IMR-90 (cell line): ENCODE measurements around the gene OOSP3. TPM values are rescaled to one million over a fixed set of nuclear protein-coding genes. Genes with fewer than 3 reads are reported as not detected.

ENCODE experiments used
- ATAC-seq: fragments of 200-7000 bp; cut with Tn5 transposase; 2 replicates; pipeline ENCODE4 v1.9.1; 2020; ENCODE audit warnings: low read depth, mild to moderate bottlenecking, moderate library complexity
- BruUV-seq: library from RNA; stranded (reverse); fragments of 400-500 nt; replicated peaks from 2 replicates; lab custom pipeline; 2021; lab: Mats Ljungman, UMichigan
- CTCF ChIA-PET: fragments of 300-600 bp; formaldehyde crosslinking; extraction: SDS; loops from one replicate; lab custom pipeline; 2021; ENCODE audit warnings: antibody characterized with exemption; lab: Yijun Ruan, JAX
- POLR2A ChIA-PET: fragments of 300-600 bp; sonication (Branson Sonifier 250); formaldehyde crosslinking; loops from one replicate; lab custom pipeline; 2022; ENCODE audit warnings: antibody characterized with exemption; ENCODE audit not compliant: unreplicated experiment; lab: Charles Lee
- DNase-seq: peaks from one replicate; pipeline ENCODE4 v3.0.0; 2013
- H2AFZ ChIP-seq: replicated peaks from 2 replicates; pipeline ENCODE3; 2013; ENCODE audit warnings: low read length, mild to moderate bottlenecking; ENCODE audit not compliant: poor library complexity
- H2AK5ac ChIP-seq: 2 replicates; pipeline ENCODE4 v1.6.1; 2013; ENCODE audit warnings: low read depth, low read length, inconsistent platforms
- H2AK9ac ChIP-seq: replicated peaks from 2 replicates; pipeline ENCODE3; 2013; ENCODE audit warnings: mild to moderate bottlenecking, low read depth, low read length, moderate library complexity; ENCODE audit not compliant: poor library complexity
- H2BK120ac ChIP-seq: 2 replicates; pipeline ENCODE4 v1.6.1; 2013; ENCODE audit warnings: low read depth, low read length, inconsistent platforms
- H2BK15ac ChIP-seq: 3 replicates; pipeline ENCODE4 v1.6.1; 2013; ENCODE audit warnings: low read depth, low read length, inconsistent platforms
- H2BK20ac ChIP-seq: 2 replicates; pipeline ENCODE4 v1.6.1; 2013; ENCODE audit warnings: low read depth, mild to moderate bottlenecking, inconsistent platforms, low read length, moderate library complexity
- H2BK5ac ChIP-seq: 2 replicates; pipeline ENCODE4 v1.6.1; 2013; ENCODE audit warnings: mild to moderate bottlenecking, low read depth, low read length, inconsistent platforms; ENCODE audit not compliant: poor library complexity, severe bottlenecking
- H3K14ac ChIP-seq: replicated peaks from 2 replicates; pipeline ENCODE4 v1.6.1; 2013; ENCODE audit warnings: low read depth, low read length, inconsistent platforms
- H3K18ac ChIP-seq: 2 replicates; pipeline ENCODE4 v1.6.1; 2013; ENCODE audit warnings: low read depth, low read length, control low read depth
- H3K23ac ChIP-seq: 2 replicates; pipeline ENCODE4 v1.6.1; 2013; ENCODE audit warnings: low read depth, low read length, inconsistent platforms
- H3K27ac ChIP-seq: 2 replicates; pipeline ENCODE4 v1.5.1; 2013; ENCODE audit warnings: mild to moderate bottlenecking, control low read depth, low read length; ENCODE audit not compliant: insufficient read depth
- H3K27me3 ChIP-seq: 2 replicates; pipeline ENCODE4 v1.6.1; 2013; ENCODE audit warnings: low read length; ENCODE audit not compliant: control insufficient read depth, insufficient read depth
- H3K36me3 ChIP-seq: 2 replicates; pipeline ENCODE4 v1.6.1; 2013; ENCODE audit warnings: low read length, mixed read lengths; ENCODE audit not compliant: control insufficient read depth, insufficient read depth
- H3K4ac ChIP-seq: 2 replicates; pipeline ENCODE4 v1.6.1; 2013; ENCODE audit warnings: low read depth, low read length, inconsistent platforms
- H3K4me1 ChIP-seq: 2 replicates; pipeline ENCODE4 v1.6.1; 2013; ENCODE audit warnings: low read length, mixed read lengths; ENCODE audit not compliant: control insufficient read depth, insufficient read depth
- H3K4me2 ChIP-seq: 2 replicates; pipeline ENCODE4 v1.6.1; 2013; ENCODE audit warnings: low read depth, mild to moderate bottlenecking, control low read depth, low read length, moderate library complexity
- H3K4me3 ChIP-seq: 2 replicates; pipeline ENCODE4 v1.5.1; 2013; ENCODE audit warnings: low read depth, mild to moderate bottlenecking, control low read depth, low read length, moderate library complexity; ENCODE audit not compliant: insufficient read depth
- H3K56ac ChIP-seq: 2 replicates; pipeline ENCODE4 v1.6.1; 2013; ENCODE audit warnings: low read length, inconsistent platforms; ENCODE audit not compliant: insufficient read depth; ENCODE audit errors: extremely low read depth
- H3K79me1 ChIP-seq, 2 experiments: 2 replicates each; pipeline ENCODE4 v1.6.1; 2013; ENCODE audit warnings: low read length in 2 of 2, inconsistent platforms in 1 of 2, low read depth in 1 of 2
- H3K9ac ChIP-seq: 2 replicates; pipeline ENCODE4 v1.6.1; 2013; ENCODE audit warnings: low read depth, low read length, control low read depth
- H3K9me1 ChIP-seq: 2 replicates; pipeline ENCODE4 v1.6.1; 2013; ENCODE audit warnings: low read length, inconsistent platforms; ENCODE audit not compliant: insufficient read depth
- H3K9me3 ChIP-seq: 2 replicates; pipeline ENCODE4 v1.6.1; 2013; ENCODE audit warnings: low read length; ENCODE audit not compliant: control insufficient read depth, insufficient read depth
- H4K20me1 ChIP-seq: 2 replicates; pipeline ENCODE4 v1.6.1; 2013; ENCODE audit warnings: low read length, inconsistent platforms; ENCODE audit not compliant: insufficient read depth
- H4K5ac ChIP-seq: 2 replicates; pipeline ENCODE4 v1.6.1; 2013; ENCODE audit warnings: mild to moderate bottlenecking, low read depth, low read length, control low read depth
- H4K8ac ChIP-seq, 2 experiments: 2 replicates each; pipeline ENCODE4 v1.6.1; 2013; ENCODE audit warnings: low read depth in 2 of 2, low read length in 2 of 2, control low read depth in 1 of 2, inconsistent platforms in 1 of 2
- H4K91ac ChIP-seq: 2 replicates; pipeline ENCODE4 v1.6.1; 2013; ENCODE audit warnings: low read depth, low read length, inconsistent platforms; ENCODE audit not compliant: insufficient read depth
- BHLHE40 ChIP-seq: fragments of 150-350 bp; IDR thresholded peaks from 2 replicates; pipeline ENCODE4 v1.6.1; 2016; ENCODE audit warnings: mild to moderate bottlenecking, low read depth, low read length
- CEBPB ChIP-seq: IDR thresholded peaks from 2 replicates; pipeline ENCODE4 v1.6.1; 2012; ENCODE audit warnings: low read depth, low read length, improper control_type of control experiment
- CHD1 ChIP-seq: IDR thresholded peaks from 2 replicates; pipeline ENCODE4 v1.6.1; 2012; ENCODE audit warnings: low read depth, low read length, improper control_type of control experiment
- FOS ChIP-seq: fragments of 150-350 bp; IDR thresholded peaks from 2 replicates; pipeline ENCODE4 v1.6.1; 2016; ENCODE audit warnings: low read depth, low read length
- MAFK ChIP-seq: IDR thresholded peaks from 2 replicates; pipeline ENCODE4 v1.6.1; 2012; ENCODE audit warnings: low read depth, low read length, improper control_type of control experiment
- MAZ ChIP-seq: IDR thresholded peaks from 2 replicates; pipeline ENCODE4 v1.6.1; 2012; ENCODE audit warnings: low read depth, mild to moderate bottlenecking, low read length, improper control_type of control experiment, moderate library complexity, borderline replicate concordance
- MXI1 ChIP-seq: IDR thresholded peaks from 2 replicates; pipeline ENCODE4 v1.6.1; 2012; ENCODE audit warnings: low read depth, mild to moderate bottlenecking, low read length, moderate library complexity, borderline replicate concordance
- NFE2L2 ChIP-seq: fragments of 150-350 bp; IDR thresholded peaks from 2 replicates; pipeline ENCODE4 v1.6.1; 2016; ENCODE audit warnings: low read depth, mild to moderate bottlenecking, low read length
- POLR2A ChIP-seq: IDR thresholded peaks from 2 replicates; pipeline ENCODE4 v1.6.1; 2012; ENCODE audit warnings: mild to moderate bottlenecking, low read depth, low read length
- RAD21 ChIP-seq: IDR thresholded peaks from 2 replicates; pipeline ENCODE4 v1.6.1; 2012; ENCODE audit warnings: low read length, improper control_type of control experiment
- RCOR1 ChIP-seq: IDR thresholded peaks from 2 replicates; pipeline ENCODE4 v1.6.1; 2012; ENCODE audit warnings: mild to moderate bottlenecking, low read length, improper control_type of control experiment; ENCODE audit not compliant: insufficient replicate concordance
- RFX5 ChIP-seq: IDR thresholded peaks from 2 replicates; pipeline ENCODE4 v1.8.0; 2012; ENCODE audit warnings: low read depth, mild to moderate bottlenecking, low read length, moderate library complexity
- SMC3 ChIP-seq: fragments of 150-350 bp; IDR thresholded peaks from 2 replicates; pipeline ENCODE4 v1.6.1; 2016; ENCODE audit warnings: low read depth, mild to moderate bottlenecking, antibody characterized with exemption, low read length, moderate library complexity
- dilution Hi-C: fragments of 300-500 bp; cut with HindIII; formaldehyde crosslinking; loops from one replicate; pipeline ENCODE4 v1.14.3; 2018; ENCODE audit warnings: low sequenced_read_pairs; ENCODE audit not compliant: unreplicated experiment
- in situ Hi-C: fragments of 300-500 bp; cut with MboI; formaldehyde crosslinking; loops from 3 replicates; pipeline ENCODE4 v1.14.3; 2019; ENCODE audit warnings: low sequenced_read_pairs, inconsistent platforms, mixed read lengths
- intact Hi-C: fragments of 100-400 bp; cut with micrococcal nuclease; formaldehyde crosslinking; loops from 2 replicates; pipeline ENCODE4 v1.10.0; 2022
- polyA plus RNA-seq, 3 experiments: library from polyadenylated mRNA; depleted of rRNA; stranded (reverse); fragments of >200 nt; gene quantifications; 2 replicates each; pipeline ENCODE4 v1.2.3, GENCODE V29; 2012; ENCODE audit warnings: low replicate concordance in 1 of 3
- total RNA-seq: library from RNA; depleted of rRNA; stranded (reverse); fragments of >200 nt; gene quantifications from 2 replicates; pipeline ENCODE4 v1.2.3, GENCODE V29; 2012
- TF ChIP-seq, protein P1 (sequence below): fragments of 150-350 bp; IDR thresholded peaks from 2 replicates; pipeline ENCODE4 v1.6.1; 2017; ENCODE audit warnings: mild to moderate bottlenecking, antibody characterized with exemption, low read length, low read depth
- TF ChIP-seq, protein P2 (sequence below): conservative IDR thresholded peaks from 2 replicates; pipeline ENCODE4 v1.5.1; 2012; ENCODE audit warnings: mild to moderate bottlenecking, low read depth, low read length, improper control_type of control experiment
- TF ChIP-seq, protein P3 (sequence below): fragments of 150-350 bp; IDR thresholded peaks from 2 replicates; pipeline ENCODE4 v1.6.1; 2016; ENCODE audit warnings: low read depth, mild to moderate bottlenecking, low read length, moderate library complexity, borderline replicate concordance

The OOSP3 gene
- total and polyA plus RNA-seq, 2 of the 4 experiments (the other 2 are of a cell fraction): not detected

DNA sequence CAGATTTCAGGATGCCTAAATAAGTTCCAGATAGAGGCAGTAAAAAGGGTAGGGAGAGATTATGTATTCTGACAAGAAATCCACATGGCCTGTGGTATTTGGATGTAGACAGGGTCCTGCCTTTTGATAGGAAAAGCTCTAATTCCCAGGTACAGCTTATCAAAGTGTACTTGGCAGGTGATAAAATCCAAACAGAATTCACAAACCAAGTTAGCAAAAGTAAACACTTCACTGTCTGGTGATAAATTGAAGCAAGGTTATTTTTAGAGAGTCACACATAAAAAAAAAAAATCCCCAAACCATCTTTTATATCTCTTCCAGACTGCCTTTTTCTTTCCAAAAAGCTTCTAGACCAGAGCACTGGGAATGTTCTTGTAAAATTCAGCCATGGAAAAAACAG lies 39.0 kb upstream of the OOSP3 start:
- H3K4me2 ChIP-seq: no peak overlapping the region
- no peak overlapping the region for H2BK120ac ChIP-seq
- no peak overlapping the region for H3K14ac ChIP-seq
- no peak overlapping the region for H3K23ac ChIP-seq
- H3K56ac ChIP-seq: no peak overlapping the region
- no peak overlapping the region for H3K18ac ChIP-seq
- H3K4me3 ChIP-seq: no peak overlapping the region
- TF ChIP-seq CHD1: no peak
- no peak for TF ChIP-seq RFX5
- TF ChIP-seq MAFK: no peak
- TF ChIP-seq RCOR1: no peak
- TF ChIP-seq MXI1: no peak
- no peak for TF ChIP-seq BHLHE40
- TF ChIP-seq, protein P1, sequence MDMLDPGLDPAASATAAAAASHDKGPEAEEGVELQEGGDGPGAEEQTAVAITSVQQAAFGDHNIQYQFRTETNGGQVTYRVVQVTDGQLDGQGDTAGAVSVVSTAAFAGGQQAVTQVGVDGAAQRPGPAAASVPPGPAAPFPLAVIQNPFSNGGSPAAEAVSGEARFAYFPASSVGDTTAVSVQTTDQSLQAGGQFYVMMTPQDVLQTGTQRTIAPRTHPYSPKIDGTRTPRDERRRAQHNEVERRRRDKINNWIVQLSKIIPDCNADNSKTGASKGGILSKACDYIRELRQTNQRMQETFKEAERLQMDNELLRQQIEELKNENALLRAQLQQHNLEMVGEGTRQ: no peak
- TF ChIP-seq FOS: no peak
- TF ChIP-seq, protein P2, sequence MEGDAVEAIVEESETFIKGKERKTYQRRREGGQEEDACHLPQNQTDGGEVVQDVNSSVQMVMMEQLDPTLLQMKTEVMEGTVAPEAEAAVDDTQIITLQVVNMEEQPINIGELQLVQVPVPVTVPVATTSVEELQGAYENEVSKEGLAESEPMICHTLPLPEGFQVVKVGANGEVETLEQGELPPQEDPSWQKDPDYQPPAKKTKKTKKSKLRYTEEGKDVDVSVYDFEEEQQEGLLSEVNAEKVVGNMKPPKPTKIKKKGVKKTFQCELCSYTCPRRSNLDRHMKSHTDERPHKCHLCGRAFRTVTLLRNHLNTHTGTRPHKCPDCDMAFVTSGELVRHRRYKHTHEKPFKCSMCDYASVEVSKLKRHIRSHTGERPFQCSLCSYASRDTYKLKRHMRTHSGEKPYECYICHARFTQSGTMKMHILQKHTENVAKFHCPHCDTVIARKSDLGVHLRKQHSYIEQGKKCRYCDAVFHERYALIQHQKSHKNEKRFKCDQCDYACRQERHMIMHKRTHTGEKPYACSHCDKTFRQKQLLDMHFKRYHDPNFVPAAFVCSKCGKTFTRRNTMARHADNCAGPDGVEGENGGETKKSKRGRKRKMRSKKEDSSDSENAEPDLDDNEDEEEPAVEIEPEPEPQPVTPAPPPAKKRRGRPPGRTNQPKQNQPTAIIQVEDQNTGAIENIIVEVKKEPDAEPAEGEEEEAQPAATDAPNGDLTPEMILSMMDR: no peak
- no peak for TF ChIP-seq RAD21
- TF ChIP-seq, protein P3, sequence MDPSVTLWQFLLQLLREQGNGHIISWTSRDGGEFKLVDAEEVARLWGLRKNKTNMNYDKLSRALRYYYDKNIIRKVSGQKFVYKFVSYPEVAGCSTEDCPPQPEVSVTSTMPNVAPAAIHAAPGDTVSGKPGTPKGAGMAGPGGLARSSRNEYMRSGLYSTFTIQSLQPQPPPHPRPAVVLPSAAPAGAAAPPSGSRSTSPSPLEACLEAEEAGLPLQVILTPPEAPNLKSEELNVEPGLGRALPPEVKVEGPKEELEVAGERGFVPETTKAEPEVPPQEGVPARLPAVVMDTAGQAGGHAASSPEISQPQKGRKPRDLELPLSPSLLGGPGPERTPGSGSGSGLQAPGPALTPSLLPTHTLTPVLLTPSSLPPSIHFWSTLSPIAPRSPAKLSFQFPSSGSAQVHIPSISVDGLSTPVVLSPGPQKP: no peak
- TF ChIP-seq SMC3: no peak
- TF ChIP-seq MAZ: no peak
- TF ChIP-seq POLR2A: no peak
- no peak for TF ChIP-seq NFE2L2
- no peak for TF ChIP-seq CEBPB
- no peaks in the 10 kb centered on the region for H3K9me3 ChIP-seq
- H3K4me1 ChIP-seq: no peaks in the 10 kb centered on the region
- H3K79me1 ChIP-seq: no peaks in the 10 kb centered on the region
- no peak overlapping the region for H4K8ac ChIP-seq
- no peaks in the 10 kb centered on the region for H3K36me3 ChIP-seq
- no TSS peak for BruUV-seq
- no peaks in the 10 kb centered on the region for H3K9me1 ChIP-seq
- no peaks in the 10 kb centered on the region for H4K20me1 ChIP-seq
- H2BK15ac ChIP-seq: no peak overlapping the region
- no peak overlapping the region for H2BK20ac ChIP-seq
- ATAC-seq: no peak
- dilution Hi-C loops (no loop called here), intact Hi-C loops (no loop called here), in situ Hi-C loops (loop anchor here (25.0 kb wide), 1 partner anchor 348 kb away; the partner anchor contains the start of gene MS4A6A)
- no peak overlapping the region for H2BK5ac ChIP-seq
- no peak overlapping the region for H4K5ac ChIP-seq
- no peaks in the 10 kb centered on the region for H3K27me3 ChIP-seq
- ChIA-PET CTCF (interaction anchor here (0.7 kb wide), 1 partner anchor 79 kb away, joined by 3 read pairs; no protein-coding TSS in a partner anchor), POLR2A (no interaction called here)
- no peak overlapping the region for H3K27ac ChIP-seq
- DNase-seq: no peak
- no peak overlapping the region for H3K4ac ChIP-seq
- no peak overlapping the region for H4K91ac ChIP-seq
- no peak overlapping the region for H3K9ac ChIP-seq
- no peak overlapping the region for H2AK9ac ChIP-seq
- H2AK5ac ChIP-seq: no peak overlapping the region
- no peak overlapping the region for H2AFZ ChIP-seq
